Right lobe of liver (tissue), 4 donors: ENCODE data around the gene SHQ1.

ENCODE experiments used
- CTCF ChIP-seq, 4 donors: fragments of 200-600 bp in 3 of 4; fragments of 450-650 bp in 1 of 4; IDR thresholded peaks; one replicate each; pipeline versions ENCODE4 v1.5.1 to v1.8.0; 2016 to 2022; ENCODE audit warnings: antibody characterized with exemption in 4 of 4, mild to moderate bottlenecking in 2 of 4
- POLR2A ChIP-seq: fragments of 450-650 bp; IDR thresholded peaks from one replicate; pipeline ENCODE4 v1.6.1; 2017; ENCODE audit warnings: antibody characterized with exemption, mild to moderate bottlenecking
- donor health status: DM: no; HTN: no; CAD: no.
- donor health status: DM: no; HTN: no; CAD: no.
- donor health status: DM: no; HTN: yes; CAD: no.

- TF ChIP-seq CTCF (IDR thresholded peaks at IDR 0.05) (no peak), POLR2A (no peak)
Measured at GRCh38 chr3:72892870-72893269, 44.6 kb upstream of the SHQ1 start.
